ENCODE results near the gene ARHGAP10.

GRCh38 chr4:148120216-148120615, 388.3 kb downstream of the ARHGAP10 start:
- TF ChIP-seq CTCF (IDR thresholded peaks at IDR 0.05; ENCODE audit: low read depth, low read length) (no peak), POLR2A (IDR thresholded peaks at IDR 0.05; ENCODE audit: extremely low read depth, insufficient read length) (no peak)

All from NB4 (cell line).